Transverse colon (tissue), 4 donors: Measurements from ENCODE around the gene FOXA1.

ENCODE experiments used
- CTCF ChIP-seq, 5 experiments: fragments of 200-600 bp in 3 of 5; fragments of 450-650 bp in 2 of 5; sonication (generic) in 3 of 5; IDR thresholded peaks; 1 replicate in 2 of 5; 2 replicates in 3 of 5; pipeline ENCODE4 v1.5.1; 2016 to 2017; ENCODE audit warnings: antibody characterized with exemption in 5 of 5, inconsistent platforms in 3 of 5, mild to moderate bottlenecking in 2 of 5, moderate library complexity in 1 of 5
- EP300 ChIP-seq: sonication (generic); formaldehyde crosslinking; IDR thresholded peaks from one replicate; pipeline ENCODE4 v1.6.1; 2017; ENCODE audit warnings: antibody characterized with exemption, low read depth
- POLR2A ChIP-seq: fragments of 450-650 bp; IDR thresholded peaks from one replicate; pipeline ENCODE4 v1.6.1; 2016; ENCODE audit warnings: antibody characterized with exemption, mild to moderate bottlenecking, moderate library complexity
- POLR2AphosphoS5 ChIP-seq, 3 donors: sonication (generic); formaldehyde crosslinking; IDR thresholded peaks; one replicate each; pipeline ENCODE4 v1.6.1; 2016; ENCODE audit warnings: antibody characterized with exemption in 3 of 3

DNA sequence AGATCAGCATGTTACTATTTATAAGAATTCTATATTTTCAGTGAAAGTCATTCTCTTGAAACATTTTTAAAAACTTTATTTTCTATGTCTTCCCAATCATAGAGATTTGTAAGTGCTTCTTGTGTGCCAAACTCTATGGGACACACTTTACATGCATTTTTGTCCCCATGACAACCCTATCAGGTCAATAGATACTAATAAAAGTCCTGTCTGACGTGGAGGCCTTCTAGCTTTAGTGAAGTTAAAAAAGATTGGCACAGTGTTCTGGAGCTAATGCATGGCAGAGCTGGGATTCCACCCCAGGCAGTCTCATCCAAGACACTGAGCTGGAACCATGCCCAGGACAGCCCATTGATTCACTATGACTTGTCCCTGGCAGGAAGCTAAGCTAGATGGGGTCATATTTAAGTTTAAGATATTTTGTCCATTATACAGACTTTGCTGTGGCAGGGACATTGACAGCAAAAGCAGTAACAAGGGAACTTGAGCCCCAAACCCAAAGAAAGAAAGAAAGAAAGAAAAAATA is 28.4 kb upstream of the FOXA1 start:
- TF ChIP-seq EP300 (no peak), CTCF (IDR thresholded peaks at IDR 0.05) (no peak), POLR2AphosphoS5 (IDR thresholded peaks at IDR 0.05) (no peak), POLR2A (no peak)
